ENCODE measurements around the gene UGT1A9. TPM values are rescaled to one million over a fixed set of nuclear protein-coding genes. Genes with fewer than 3 reads are reported as not detected.

Gene UGT1A9
- total RNA-seq, 4 donors from 2014 or later = 4.6 to 18.7 (median 10.5) TPM

DNA sequence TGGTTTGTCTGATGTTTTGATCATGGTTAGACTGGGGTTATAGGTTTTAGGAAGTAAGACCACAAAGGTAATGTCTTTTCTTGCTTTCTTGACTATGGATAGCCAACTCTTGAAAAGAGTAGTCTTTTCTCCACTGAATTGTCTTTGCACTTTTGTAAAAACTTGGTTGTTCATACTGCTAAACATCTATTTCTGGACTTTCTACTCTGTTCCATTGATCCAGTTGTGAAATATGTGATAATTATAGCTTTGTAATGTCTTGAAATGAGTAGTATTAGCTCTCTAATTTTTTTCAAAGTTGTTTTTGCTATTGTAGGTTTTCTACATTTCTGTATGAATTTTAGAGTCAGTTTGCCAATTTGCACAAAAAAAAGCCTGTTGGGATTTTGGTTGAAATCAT is 13.1 kb upstream of the UGT1A9 start:
- TF ChIP-seq POLR2A (IDR thresholded peaks at IDR 0.05) (no peak), EP300 (IDR thresholded peaks at IDR 0.05; ENCODE audit: low read depth) (no peak), CTCF (IDR thresholded peaks at IDR 0.05) (no peak), POLR2AphosphoS5 (IDR thresholded peaks at IDR 0.05) (no peak)
- Histone ChIP-seq H3K4me1 (no peaks in the 10 kb centered on the region), H3K4me3 (no peak overlapping the region), H3K9me3 (no peaks in the 10 kb centered on the region), H3K27ac (no peak overlapping the region), H3K36me3 (no peaks in the 10 kb centered on the region), H3K27me3 (no peaks in the 10 kb centered on the region)
- in situ Hi-C loops (cut with MboI; ENCODE audit: low pct_ligation_motif_present in 1 of 4, low pct_unique_long_range_greater_than_20kb in 1 of 4, low sequenced_read_pairs in 3 of 4) (no loop called here), intact Hi-C loops (cut with DNase I; ENCODE audit: low total_unique reads) (no loop called here)
- no peak for DNase-seq

DNA sequence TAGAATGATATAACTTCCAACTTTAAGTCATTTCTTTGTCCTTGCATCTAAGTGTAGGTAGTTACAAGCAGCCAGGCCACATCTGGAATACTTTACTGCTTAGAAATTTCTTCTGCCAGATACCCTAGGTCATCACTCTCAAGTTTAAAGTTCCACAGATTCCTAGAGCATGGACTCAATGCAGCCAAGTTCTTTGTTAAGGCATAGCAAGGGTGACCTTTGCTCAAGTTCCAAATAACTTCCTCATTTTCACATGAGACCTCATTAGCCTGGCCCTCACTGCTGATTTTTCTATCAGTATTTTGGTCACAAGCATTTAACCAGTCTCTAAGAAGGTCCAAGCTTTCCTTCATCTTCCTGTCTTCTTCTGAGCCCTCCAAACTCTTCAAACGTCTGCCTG is 7.8 kb upstream of the UGT1A9 start:
- in situ Hi-C loops (cut with MboI; ENCODE audit: low pct_ligation_motif_present in 1 of 4, low pct_unique_long_range_greater_than_20kb in 1 of 4, low sequenced_read_pairs in 3 of 4) (no loop called here), intact Hi-C loops (cut with DNase I; ENCODE audit: low total_unique reads) (no loop called here)
- Histone ChIP-seq H3K27ac (no peak overlapping the region), H3K36me3 (no peaks in the 10 kb centered on the region), H3K27me3 (no peaks in the 10 kb centered on the region), H3K9me3 (no peaks in the 10 kb centered on the region), H3K4me1 (no peaks in the 10 kb centered on the region), H3K4me3 (no peak overlapping the region)
- no peak for DNase-seq
- no peak for TF ChIP-seq POLR2A (IDR thresholded peaks at IDR 0.05)
- TF ChIP-seq CTCF (IDR thresholded peaks at IDR 0.05) = no peak
- TF ChIP-seq EP300 (IDR thresholded peaks at IDR 0.05; ENCODE audit: low read depth) = no peak
- no peak for TF ChIP-seq POLR2AphosphoS5 (IDR thresholded peaks at IDR 0.05)
- 22 to 55% methylated on average over 1 of the region's 1 CpG for WGBS, 2 donors (ENCODE audit: low coverage in 1 of 2)

- in situ Hi-C loops (cut with MboI; ENCODE audit: low pct_ligation_motif_present in 1 of 4, low pct_unique_long_range_greater_than_20kb in 1 of 4, low sequenced_read_pairs in 3 of 4) = no loop called here
- H3K27ac ChIP-seq = no peak overlapping the region
- WGBS, 2 donors (ENCODE audit: low coverage in 1 of 2) = 89 to 93% methylated on average over 3 to 4 of the region's 4 CpGs
- no peak overlapping the region for H3K4me3 ChIP-seq
- H3K9me3 ChIP-seq = no peaks in the 10 kb centered on the region
- no peaks in the 10 kb centered on the region for H3K36me3 ChIP-seq
- no peaks in the 10 kb centered on the region for H3K27me3 ChIP-seq
- no peaks in the 10 kb centered on the region for H3K4me1 ChIP-seq
- no peak for DNase-seq
- intact Hi-C loops (cut with DNase I; ENCODE audit: low total_unique reads) = no loop called here
- no peak for TF ChIP-seq POLR2AphosphoS5 (IDR thresholded peaks at IDR 0.05)
- TF ChIP-seq POLR2A (IDR thresholded peaks at IDR 0.05) = no peak
- TF ChIP-seq EP300 (IDR thresholded peaks at IDR 0.05; ENCODE audit: low read depth) = no peak
- no peak for TF ChIP-seq CTCF (IDR thresholded peaks at IDR 0.05)
These were observed 3.0 kb upstream of the UGT1A9 start for GRCh38 chr2:233668605-233669260.

- WGBS, 2 donors (ENCODE audit: low coverage in 1 of 2) = 73 to 86% methylated on average over 3 of the region's 3 CpGs
- Histone ChIP-seq H3K27ac (no peak overlapping the region), H3K4me1 (no peaks in the 10 kb centered on the region), H3K36me3 (no peaks in the 10 kb centered on the region), H3K27me3 (no peaks in the 10 kb centered on the region), H3K9me3 (no peaks in the 10 kb centered on the region), H3K4me3 (no peak overlapping the region)
- no peak for TF ChIP-seq POLR2A (IDR thresholded peaks at IDR 0.05)
- TF ChIP-seq EP300 (IDR thresholded peaks at IDR 0.05; ENCODE audit: low read depth) = no peak
- TF ChIP-seq POLR2AphosphoS5 (IDR thresholded peaks at IDR 0.05) = no peak
- no peak for TF ChIP-seq CTCF (IDR thresholded peaks at IDR 0.05)
- DNase-seq = no peak
- intact Hi-C loops (cut with DNase I; ENCODE audit: low total_unique reads) (no loop called here), in situ Hi-C loops (cut with MboI; ENCODE audit: low pct_ligation_motif_present in 1 of 4, low pct_unique_long_range_greater_than_20kb in 1 of 4, low sequenced_read_pairs in 3 of 4) (no loop called here)
These were observed 1.2 kb downstream of the UGT1A9 start for GRCh38 chr2:233672886-233673285.

All from transverse colon (tissue), 4 donors.